RPMI8226 (cell line): Measurements from ENCODE around the gene GABRG3.
A peak's percentile ranks its signal among the peaks of the same experiment; 100 is the strongest.

ENCODE experiments used
- DNase-seq: peaks from one replicate; pipeline ENCODE4 v3.0.0-alpha.2; 2015

The GABRG3 gene

GRCh38 chr15:27196691-27197090 lies 225.7 kb downstream of the GABRG3 start:
- DNase-seq: no peak

DNA sequence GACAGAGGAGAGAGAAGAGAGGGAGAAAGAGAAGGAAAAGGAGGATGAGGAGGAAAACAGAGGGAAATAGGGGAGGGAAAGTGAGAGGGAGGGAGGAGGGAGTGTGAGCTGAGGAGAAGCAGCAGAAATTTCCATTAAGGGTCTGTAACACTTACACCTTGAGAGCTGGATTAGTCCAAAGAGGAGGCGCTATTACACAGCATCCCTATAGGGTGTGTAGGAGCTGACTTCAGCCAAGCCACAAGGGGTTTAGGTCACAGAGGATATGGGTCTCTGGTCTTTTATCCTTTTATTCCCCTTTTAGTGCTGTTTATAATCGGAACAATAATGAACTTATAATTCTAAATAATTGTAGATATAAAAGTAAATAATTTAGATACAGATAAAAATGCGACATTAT lies 230.4 kb downstream of the GABRG3 start:
- no peak for DNase-seq

DNA sequence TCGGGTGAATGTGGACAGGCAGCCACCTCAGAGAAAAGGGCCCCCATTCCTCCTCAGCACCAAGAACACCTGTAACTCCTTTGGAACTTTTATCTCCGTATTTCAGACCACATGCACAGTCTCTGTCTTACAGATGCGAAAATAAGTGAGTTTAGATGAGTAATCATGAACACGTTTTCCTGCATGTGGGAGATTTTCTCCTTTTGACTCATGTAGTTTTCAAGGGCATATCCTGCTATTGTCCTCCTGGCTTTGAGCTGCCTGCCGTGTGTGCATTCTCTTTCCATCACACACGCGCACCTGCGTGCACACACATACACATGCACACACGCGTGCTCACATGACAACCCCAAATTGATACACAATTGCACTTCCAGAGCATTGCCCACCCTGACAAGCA lies 239.2 kb downstream of the GABRG3 start:
- no peak for DNase-seq

GRCh38 chr15:27214032-27214431 lies 243.1 kb downstream of the GABRG3 start:
- no peak for DNase-seq

- DNase-seq: no peak
These were observed 244.0 kb downstream of the GABRG3 start for GRCh38 chr15:27214961-27215360.

DNA sequence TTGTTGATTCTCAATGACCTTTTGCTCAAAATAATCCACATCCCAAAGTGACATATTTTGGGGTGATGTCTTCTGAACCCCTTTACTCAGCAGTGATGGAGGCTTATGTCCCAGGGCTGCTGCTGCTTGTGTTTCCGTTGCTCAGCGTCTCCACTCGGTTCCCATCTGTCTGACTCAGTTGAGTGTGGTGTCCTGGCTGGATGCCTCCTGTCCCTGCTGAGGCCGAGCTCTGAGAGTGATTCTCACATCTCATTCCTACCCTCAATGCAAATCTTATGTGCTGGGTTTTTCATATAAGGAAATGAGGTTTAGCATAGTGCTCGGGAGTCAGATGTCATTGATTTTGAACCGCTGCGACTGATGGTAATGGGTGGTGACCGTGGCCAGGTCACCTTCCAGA lies 247.4 kb downstream of the GABRG3 start:
- DNase-seq: no peak

GRCh38 chr15:27219636-27220035 lies 248.7 kb downstream of the GABRG3 start:
- DNase-seq: no peak

GRCh38 chr15:27220199-27220598 lies 249.2 kb downstream of the GABRG3 start:
- no peak for DNase-seq

DNA sequence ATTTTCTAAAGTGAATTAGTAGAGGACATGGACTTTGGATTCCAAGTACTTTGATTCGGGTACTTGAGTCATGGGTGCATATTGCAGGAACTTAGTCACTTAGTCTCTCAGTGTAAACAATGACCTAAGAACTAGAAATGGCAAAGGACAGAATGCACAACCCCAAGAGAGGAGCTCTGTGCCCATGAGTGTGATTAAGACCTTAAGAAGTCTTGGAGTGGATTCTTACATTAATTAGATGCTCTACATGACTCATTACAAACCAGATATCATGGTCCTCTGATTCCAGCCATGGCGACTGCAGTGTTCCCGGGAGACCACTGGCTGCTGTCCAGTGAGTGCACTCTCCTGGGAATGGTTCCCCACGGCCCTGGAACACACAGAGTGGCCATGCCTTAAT lies 251.5 kb downstream of the GABRG3 start:
- no peak for DNase-seq

DNA sequence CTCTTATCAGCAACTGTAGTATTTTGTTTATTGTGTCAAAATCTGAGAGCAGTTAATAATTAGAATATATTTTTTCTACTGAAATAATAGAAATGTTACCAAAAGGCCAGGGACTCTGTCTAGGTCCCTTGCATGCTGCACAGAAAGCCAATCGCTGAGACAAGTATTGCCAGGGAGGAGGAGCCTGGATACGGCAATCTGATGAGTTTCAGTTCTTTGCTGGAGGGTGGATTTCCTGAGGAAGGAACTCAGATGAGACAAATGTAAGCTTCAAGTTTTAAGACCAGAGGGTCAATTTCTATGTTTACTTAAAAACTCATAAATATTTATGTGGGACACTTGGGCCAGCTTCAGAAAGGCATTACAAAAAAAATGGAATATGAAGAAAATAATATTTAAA lies 252.2 kb downstream of the GABRG3 start:
- DNase-seq: no peak

- DNase-seq: no peak
These were observed 260.8 kb downstream of the GABRG3 start for GRCh38 chr15:27231811-27232210.

GRCh38 chr15:27232876-27233275 lies 261.9 kb downstream of the GABRG3 start:
- no peak for DNase-seq

DNA sequence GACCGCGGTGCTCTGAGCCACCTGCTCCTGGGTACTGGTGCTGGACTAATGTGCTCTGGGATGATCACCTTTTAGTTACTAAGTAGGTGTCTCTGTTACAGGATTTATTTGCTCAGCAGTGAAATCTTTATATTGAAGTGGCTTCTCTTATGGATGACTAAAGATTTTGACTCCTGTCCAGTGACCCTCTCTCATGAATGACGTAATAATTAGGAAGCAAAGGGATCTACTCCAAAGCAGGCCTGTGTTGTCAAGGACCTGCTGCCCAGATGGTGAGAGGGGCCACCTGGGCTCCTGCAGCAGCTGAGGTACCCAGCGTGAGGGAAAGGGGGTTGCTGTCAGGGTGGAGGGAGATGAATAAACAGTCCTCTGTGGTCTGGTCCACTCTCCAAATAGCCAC lies 263.6 kb downstream of the GABRG3 start:
- DNase-seq: no peak

GRCh38 chr15:27235161-27235560 lies 264.2 kb downstream of the GABRG3 start:
- no peak for DNase-seq

DNA sequence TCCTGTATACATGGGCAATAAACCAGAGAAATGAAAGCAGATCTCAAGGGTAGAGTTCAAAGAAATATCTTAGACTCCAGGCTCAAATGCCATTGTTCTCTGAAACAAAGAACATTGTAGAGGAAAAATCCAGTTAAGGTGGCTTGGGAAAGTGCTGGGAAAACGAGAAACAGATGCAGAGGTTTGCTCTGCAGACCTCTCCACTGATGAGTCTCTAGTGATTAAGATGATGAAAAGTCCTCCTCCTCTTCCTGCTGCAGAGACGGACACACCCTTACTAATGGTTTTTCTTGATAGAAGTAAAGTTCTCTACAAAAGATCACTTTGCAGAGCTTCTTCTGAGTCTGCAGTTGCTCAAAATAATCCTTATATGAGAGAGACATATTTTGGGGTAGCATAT lies 264.7 kb downstream of the GABRG3 start:
- no peak for DNase-seq

DNA sequence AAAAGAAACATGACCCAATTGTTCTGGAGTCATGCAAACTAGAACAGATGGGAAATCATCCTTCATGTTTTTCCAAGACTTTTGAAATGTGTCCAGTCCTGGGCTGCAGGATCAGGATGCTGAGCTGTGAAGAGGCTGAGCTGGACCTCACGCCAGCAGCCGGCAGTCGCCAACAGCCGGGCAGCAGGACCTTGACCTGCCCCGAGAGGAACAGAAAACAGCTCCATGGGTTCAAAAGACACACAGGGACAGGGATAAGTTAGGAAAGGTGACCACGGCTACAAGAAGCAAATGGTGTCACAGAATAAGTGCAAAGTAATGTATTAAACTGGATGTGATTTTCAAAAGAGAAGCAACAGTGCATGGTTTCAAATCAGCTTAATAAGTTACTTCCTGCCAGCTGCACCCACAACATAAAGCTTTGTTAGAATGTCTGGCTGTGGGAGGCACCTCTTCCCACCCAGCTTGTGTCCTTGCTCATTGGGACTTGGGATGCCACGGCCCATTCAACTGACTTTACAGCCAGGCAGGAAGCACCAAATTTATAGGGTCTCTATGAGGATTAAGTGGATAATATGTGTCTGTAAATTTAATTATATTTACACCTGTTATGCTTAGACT lies 266.4 kb downstream of the GABRG3 start:
- DNase-seq: no peak

DNA sequence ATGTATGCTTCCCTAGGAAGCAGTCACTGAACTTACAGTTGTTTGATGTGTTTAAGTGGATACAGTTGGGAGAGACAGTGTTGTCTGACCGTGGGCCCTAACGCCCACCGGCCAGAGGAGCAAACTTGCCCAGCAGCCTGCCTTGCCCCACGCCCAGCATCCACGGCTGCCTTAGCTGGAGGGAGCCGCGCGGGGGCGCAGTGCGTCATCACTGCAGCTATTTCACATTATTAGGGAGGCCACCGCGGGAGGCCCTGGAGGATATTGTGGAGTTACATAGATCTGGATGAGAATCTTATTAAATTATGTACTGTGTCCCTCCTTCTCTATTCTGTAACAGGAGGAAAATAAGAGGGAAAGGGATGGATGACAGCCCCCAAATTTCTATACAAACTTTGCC lies 267.2 kb downstream of the GABRG3 start:
- no peak for DNase-seq

GRCh38 chr15:27238707-27239423 lies 267.9 kb downstream of the GABRG3 start:
- DNase-seq: no peak

DNA sequence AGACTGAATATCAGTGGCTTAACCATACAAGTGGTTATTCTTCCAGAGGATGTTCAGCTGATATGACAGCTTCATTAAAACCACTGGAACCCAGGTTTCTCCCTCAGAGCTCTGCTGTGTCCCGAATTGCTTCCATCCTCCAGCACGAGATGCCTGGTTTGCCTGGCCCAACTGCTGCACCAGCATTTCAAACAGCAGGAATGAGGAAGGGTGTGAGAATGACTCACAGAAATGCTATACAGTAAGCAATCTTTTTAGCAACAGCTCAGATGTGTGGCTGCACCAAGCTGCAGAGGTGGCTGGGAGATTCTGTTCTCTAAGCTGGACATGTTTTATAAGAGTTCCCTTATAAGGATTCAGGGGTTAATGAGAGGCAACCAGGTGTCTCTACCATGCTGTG lies 271.0 kb downstream of the GABRG3 start:
- no peak for DNase-seq

DNA sequence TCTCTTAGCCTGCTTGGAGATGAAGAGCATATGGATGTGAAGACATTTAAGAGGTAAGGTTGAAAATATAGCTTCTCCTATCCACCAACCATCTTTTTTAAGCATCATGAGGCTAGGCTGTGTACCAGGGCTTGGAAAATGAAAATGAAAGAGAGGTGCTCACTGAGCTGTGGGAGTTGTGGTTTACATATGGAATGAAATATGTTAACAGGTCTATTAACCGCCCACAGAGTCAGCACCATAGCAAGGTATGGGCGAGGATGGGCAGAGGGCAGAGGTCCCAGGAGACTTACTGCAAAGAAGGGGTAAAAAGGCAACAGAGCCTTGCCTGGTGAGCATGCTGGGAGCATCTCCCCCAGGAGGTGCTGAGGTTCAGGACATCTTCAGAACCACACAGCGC lies 273.1 kb downstream of the GABRG3 start:
- no peak for DNase-seq

- DNase-seq: no peak
These were observed 277.3 kb downstream of the GABRG3 start for GRCh38 chr15:27248251-27248650.

- no peak for DNase-seq
These were observed 278.2 kb downstream of the GABRG3 start for GRCh38 chr15:27249046-27249759.

GRCh38 chr15:27249760-27250109 lies 278.8 kb downstream of the GABRG3 start:
- DNase-seq: peak; percentile 15

DNA sequence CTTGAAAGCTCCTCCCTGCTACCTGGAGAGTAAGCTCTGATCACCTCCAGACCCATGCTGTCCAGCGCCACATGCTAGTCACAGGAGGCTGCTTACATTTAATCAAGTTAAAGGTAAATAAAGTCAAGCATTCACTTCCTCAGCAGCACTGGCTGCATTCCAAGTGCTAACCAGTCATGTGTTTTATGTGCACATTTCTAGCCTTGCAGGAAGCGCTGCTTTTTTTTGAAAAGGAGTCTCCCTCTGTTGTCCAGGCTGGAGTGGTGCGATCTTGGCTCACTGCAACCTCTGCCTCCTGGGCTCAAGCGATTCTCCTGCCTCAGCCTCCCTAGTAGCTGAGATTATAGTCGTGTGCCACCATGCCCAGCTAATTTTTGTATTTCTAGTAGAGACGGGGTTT lies 279.2 kb downstream of the GABRG3 start:
- peak; percentile 5 for DNase-seq
